Measurements from ENCODE around the gene SPOCK1.
"Not testable (repeated sequence)": the region's sequence is repeated elsewhere in the genome, so short reads cannot be mapped to it uniquely, and the experiment has no call there.

SPOCK1 gene

GRCh38 chr5:137254119-137255090 is 244.7 kb downstream of the SPOCK1 start:
- no peak for DNase-seq

GRCh38 chr5:137252512-137252911 is 246.6 kb downstream of the SPOCK1 start:
- no peak for DNase-seq

GRCh38 chr5:137250421-137250820 is 248.7 kb downstream of the SPOCK1 start:
- DNase-seq: no peak

GRCh38 chr5:137248527-137248926 is 250.6 kb downstream of the SPOCK1 start:
- DNase-seq: no peak

GRCh38 chr5:137245438-137245837 is 253.7 kb downstream of the SPOCK1 start:
- no peak for DNase-seq

GRCh38 chr5:137240285-137240684 is 258.8 kb downstream of the SPOCK1 start:
- no peak for DNase-seq

- DNase-seq: no peak
Observed at GRCh38 chr5:137236849-137237507, 262.1 kb downstream of the SPOCK1 start.

- DNase-seq: no peak
Observed at GRCh38 chr5:137236252-137236651, 262.9 kb downstream of the SPOCK1 start.

- no peak for DNase-seq
Observed at GRCh38 chr5:137234973-137235943, 263.9 kb downstream of the SPOCK1 start.

- DNase-seq: no peak
Observed at GRCh38 chr5:137233726-137234125, 265.4 kb downstream of the SPOCK1 start.

- DNase-seq: not testable (repeated sequence)
Observed at GRCh38 chr5:137233304-137233703, 265.8 kb downstream of the SPOCK1 start.

GRCh38 chr5:137231540-137231939 is 267.6 kb downstream of the SPOCK1 start:
- no peak for DNase-seq

- no peak for DNase-seq
Observed at GRCh38 chr5:137228816-137229215, 270.3 kb downstream of the SPOCK1 start.

GRCh38 chr5:137226081-137226480 is 273.0 kb downstream of the SPOCK1 start:
- no peak for DNase-seq

- DNase-seq: no peak
Observed at GRCh38 chr5:137223324-137224295, 275.5 kb downstream of the SPOCK1 start.

GRCh38 chr5:137221943-137222342 is 277.2 kb downstream of the SPOCK1 start:
- peak; percentile 55 for DNase-seq

- DNase-seq: peak; percentile 42
Observed at GRCh38 chr5:137220523-137220927, 278.6 kb downstream of the SPOCK1 start.

GRCh38 chr5:137218896-137219295 is 280.2 kb downstream of the SPOCK1 start:
- DNase-seq: peak; percentile 16

- no peak for DNase-seq
Observed at GRCh38 chr5:137218471-137218870, 280.7 kb downstream of the SPOCK1 start.

GRCh38 chr5:137217599-137218200 is 281.4 kb downstream of the SPOCK1 start:
- DNase-seq: no peak

GRCh38 chr5:137216976-137217598 is 282.0 kb downstream of the SPOCK1 start:
- no peak for DNase-seq
